ENCODE results near the gene CCDC187.

CCDC187 gene

DNA sequence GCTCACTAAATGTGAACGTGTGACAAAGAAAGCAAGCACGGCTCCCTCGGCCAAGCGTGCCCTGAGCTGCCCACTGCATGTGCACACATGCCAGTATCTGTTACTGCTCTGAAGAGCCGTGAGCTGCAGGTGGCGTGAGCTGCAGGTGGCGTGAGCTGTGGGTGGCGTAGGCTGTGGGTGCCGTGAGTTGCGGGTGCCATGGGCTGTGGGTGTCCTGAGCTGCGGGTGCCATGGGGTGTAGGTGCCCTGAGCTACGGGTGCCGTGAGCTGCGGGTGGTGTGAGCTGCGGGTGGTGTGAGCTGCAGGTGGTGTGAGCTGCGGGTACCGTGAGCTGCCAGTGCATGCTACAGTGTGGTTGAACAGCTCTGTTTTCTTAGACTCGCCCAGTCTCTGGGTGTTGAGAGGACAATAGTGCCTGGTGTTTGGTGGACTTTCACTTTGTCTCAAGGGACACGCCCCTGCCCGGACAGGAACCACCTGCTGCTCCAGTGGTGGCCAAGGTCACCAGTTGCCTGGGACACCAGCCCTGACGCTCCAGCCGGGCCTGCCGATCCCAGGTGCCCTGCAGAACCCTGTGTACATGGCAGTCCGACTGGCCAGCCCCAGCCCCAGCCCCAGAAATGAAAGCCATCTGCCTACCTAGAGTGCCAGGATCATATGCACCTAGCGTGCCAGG, 6.7 kb downstream of the CCDC187 start:
- no peak for DNase-seq

DNA sequence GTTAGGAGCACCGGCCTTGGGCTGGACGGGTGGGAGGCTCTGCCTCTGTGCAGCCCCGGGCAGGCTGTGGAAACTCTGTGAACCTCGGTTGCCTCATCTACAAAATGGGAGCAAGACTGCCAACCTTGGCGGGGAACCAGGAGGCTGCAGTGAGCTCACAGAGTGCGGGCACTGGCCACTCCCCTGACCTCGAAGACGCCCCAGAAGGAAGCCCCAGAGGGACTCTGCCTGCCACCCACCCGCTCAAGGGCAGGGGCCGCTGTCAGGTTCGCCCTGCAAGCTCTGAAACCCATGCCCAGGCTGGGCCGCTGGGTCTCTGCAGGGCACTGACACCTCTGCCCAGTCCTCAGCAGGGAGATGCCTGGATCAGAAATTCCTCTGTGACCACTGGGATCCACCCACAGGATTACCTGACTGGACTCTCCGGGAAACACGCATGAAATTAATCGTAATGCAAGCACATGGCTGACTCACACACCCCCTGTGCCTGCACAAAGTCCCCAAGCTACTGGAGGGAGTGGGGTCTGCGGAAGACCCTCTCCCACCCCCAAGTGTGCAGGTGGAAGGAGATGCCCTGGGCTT, 7.4 kb downstream of the CCDC187 start:
- DNase-seq = no peak

DNA sequence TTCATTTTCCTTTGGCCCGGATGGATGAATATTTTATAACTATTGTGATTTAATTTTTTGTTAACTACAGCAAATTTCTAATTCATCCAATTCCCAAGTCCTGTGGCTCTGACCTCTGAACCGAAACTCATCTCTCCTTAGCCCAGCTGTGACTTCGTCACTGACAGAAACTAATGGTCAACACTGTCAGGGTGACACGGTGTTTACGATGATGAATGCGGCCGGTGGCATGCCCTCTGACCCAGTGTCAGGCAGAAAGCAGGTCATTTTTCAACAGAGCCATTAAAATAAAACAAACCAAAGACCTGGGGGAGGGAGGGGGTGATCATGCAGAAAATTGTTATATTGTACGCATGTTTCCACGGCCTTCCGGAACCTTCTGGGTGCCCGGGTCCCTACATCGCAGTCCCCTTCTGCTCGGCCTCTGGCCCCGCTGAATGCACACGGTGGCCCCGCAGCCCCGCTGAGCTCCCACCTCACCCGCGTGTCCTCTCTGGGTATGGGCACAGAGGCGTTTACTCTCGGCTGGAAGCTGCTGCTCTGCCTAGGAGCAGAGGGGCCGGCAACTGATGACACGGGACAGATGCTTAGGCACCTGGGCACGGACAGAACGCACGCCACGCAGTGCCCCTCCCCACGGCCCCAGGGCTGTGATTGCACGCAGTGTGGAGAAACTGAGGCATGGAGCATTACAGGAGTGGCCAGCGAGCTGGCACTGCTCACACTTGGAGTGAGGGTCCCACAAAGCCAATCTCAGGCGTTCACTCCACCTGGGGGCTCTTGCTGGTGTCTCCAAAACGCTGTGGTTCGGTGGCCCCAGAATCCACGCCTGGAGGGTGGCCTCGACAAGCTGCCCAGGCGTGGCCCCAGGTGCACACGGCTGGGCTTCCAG, 8.1 kb downstream of the CCDC187 start:
- DNase-seq = no peak

DNA sequence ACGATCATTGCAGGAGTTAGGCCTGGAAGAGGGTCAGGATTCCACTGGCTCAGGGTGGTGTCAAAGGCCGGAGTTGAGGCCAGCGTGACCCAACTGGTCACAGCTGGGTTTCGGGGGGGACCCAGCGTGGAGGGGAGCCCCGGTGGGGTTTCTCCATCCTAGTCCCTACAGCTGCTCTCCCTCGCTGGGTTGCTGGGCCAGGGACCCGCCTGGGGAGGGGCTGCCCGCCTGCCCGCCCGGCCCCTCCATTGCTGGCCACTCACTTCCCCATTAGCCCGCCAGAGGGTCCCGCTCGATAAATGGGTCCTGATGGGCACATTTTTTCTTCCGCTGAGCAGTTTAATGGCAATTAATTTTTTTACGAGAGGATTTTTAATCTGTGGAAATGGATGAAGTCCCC, 8.8 kb downstream of the CCDC187 start:
- DNase-seq = no peak

- DNase-seq = no peak
Measured at GRCh38 chr9:136294437-136294836, 9.5 kb downstream of the CCDC187 start.

GRCh38 chr9:136293476-136294077, 10.3 kb downstream of the CCDC187 start:
- DNase-seq = no peak

DNA sequence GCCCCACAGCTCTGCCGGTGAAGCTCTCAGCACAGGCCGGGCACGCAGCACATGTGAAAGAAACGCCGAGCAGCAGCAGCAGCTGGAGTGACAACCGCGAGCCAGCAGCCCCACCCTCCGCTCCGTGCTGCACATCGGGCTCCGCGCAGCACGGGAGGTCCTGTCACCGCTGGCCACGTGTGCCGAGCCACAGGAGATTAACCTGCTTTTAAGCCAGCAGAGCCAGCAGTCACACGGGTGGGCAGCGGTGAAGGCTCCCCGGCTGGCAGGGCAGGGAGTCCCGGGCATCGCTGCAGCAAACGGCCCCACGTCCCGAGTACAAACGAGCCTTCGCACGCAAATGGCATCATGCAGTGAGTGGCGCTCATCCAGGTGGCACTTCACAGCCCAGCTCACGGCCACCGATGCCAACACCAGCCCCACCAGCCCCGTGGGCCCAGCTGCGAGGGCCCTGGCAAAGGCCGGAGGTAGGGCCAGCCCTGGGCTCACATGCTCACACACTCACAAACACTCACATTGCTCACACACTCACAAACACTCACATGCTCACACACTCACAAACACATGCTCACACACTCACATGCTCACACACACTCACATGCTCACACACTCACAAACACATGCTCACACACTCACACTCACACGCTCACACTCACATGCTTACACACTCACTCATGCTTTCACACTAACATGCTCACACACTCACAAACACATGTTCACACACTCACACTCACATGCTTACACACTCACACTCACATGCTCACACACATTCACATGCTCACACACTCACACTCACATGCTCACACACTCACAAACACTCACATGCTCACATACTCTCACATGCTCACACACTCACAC, 11.1 kb downstream of the CCDC187 start:
- DNase-seq = no peak

GRCh38 chr9:136292026-136292538, 11.8 kb downstream of the CCDC187 start:
- DNase-seq = no peak

DNA sequence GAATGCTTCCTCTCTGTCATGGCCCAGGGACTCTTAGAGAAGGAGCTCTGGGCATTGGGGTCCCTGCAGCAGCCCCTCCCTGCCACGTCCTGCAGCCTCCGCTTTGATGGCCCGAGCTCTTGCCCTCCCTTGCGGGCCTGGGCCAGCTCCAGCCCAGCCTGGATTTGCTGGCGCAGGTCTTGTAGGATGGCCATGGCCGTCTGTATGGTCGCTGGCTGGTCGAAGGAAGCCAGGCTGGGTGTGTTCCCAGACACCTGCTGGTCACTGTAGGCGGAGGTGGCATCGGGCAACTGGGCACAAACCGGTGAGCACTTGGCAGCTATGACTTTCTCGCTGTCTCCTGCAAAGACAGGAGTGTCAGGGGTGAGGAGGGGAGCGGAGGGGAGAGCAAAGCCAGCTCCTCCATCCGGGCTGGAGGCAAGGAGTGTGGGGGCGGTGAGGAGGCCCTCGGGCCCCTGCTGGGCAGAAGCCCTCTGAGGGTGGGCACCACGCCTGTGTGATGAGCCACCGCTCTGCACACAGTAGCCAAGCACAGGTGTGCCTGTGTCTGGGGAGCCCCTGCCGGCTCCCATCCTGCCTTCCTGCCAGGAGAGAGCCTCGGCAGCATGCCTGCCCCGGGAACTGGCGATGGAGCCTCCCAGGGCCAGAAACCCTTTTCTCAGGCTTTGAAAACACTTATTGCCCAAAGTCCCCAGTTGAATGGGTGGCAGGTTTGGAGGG, 12.4 kb downstream of the CCDC187 start:
- no peak for DNase-seq

DNA sequence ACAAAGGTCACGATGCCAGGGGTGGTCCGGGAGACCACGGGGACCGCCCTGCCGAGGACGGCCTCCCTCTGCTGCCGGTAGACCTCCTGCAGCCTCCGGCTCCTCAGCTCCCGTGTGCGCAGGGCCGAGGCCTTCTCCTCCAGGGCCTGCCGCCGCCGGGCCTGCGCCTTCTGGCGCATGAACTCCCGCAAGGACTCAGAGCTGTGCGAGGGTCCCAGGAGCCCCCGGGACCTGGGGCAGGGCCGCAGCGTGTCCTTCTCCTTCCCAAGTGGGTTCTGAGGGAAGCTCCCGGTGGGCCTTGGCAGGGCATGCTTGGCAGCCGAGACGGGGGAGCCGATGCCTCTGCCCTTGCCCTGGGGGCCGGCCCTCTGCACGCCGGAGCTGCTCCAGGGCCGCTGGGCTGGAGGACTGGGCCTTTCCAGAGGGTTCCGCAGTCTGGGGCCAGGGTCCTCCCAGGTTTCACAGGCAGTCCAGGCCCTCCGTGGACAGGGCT, 13.3 kb downstream of the CCDC187 start:
- no peak for DNase-seq

DNA sequence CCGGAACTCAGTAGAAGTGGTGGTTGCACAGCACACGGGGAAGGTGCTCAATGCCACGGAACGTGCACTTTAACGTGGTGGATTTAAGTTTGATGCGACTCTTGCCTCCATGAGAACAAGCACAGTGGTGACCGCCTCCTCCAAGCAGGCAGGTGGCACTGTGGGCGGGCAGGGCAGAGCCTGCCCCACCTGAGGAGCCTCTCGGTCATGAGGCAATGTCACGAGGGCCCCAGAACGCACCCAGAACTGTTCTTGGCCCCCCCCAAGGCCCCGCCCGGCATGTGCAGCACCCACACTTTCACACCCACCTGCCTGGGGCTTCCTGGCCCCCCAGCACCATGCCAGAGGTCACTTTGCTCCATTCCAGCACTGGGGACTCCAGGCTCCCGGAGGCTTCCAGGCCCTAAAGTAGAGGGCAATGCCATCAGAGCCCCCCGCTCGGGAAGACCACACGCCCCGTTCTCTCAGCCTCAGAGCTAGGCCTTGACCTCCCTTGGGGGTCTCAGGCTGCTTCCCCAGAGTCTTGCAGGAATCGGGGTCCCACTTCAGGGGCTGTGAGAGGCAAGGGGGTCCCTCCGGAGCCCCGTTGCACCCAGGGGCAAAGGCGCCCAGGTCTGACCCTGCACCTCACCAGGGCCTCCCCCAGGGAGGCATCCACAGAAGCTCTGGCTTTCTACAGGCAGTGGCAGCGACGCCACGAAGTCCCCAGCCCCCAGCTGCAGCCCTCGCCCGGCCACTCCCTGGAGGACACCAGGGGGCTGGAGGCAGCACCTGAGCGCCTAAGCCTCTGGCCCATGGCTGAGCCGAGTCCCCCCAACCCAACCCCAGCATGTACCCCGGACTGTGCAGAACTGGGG, 14.0 kb downstream of the CCDC187 start:
- no peak for DNase-seq

DNA sequence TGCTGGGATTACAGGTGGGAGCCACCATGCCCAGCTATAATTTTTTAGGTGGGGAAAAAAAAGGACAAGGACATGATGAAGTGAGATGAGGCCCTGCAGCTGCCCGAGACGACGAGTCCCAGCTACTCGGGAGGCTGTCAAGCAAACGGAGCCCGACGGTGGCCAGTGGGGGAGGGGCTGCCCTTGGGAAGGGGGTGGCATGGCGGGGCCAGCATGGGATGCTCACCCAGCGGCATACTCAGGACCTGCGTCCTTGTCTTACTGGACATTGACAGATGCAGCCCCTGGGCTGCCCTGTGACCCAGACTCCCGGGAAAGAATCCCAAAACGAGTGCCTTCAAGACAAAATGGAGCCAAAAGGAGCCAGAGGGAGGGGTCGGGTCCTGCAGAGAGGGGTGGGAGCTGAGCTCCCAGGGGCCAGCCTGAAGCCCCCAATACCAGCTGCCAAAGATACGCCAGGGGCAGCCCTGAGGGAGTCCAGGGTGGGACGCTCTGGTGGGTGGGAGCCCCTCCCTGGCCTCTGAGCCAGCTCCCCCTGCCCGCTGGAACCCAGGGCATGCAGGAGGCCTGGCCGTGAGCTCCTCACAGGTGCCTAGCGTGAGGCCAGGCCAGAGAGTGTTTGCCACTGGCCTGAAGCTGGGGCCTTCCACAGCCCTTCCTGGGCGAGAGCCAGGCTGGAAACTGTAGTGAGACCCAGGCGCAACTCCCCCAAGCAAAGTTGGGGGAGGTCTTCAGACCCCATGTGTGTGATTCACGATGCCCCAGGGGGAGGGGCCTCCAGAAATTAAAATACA, 15.7 kb downstream of the CCDC187 start:
- DNase-seq = no peak

GRCh38 chr9:136286987-136287379, 16.9 kb downstream of the CCDC187 start:
- DNase-seq = no peak

DNA sequence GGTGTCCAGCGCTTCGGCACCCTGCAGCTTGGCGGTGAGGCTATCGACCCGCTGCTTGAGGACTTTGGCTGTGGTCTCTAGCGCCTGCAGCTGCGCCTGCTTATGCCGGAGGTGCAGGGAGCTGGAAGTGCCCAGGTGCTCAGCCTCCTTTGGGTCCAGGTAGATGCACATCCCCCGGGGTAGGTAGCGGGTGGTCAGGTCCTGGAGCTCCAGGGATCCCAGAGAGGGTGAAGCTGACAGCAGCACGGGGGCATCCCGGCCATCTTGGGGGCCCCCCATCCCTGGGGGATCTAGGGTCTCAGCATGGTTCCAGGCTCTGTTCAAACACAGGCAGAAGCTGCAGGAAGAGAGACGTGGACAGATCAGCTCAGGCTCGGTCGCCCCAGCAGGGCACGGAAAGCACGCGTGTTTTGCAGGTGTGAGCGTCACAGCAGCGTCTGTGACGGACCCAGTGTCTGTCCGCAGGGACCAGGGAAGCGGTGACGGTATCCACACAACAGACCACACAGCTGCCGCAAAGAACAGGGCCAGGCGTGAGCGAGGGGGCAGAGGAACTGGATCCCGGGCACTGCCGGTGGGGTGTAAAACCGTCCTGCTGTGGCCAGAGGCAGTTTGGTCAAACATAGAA, 17.4 kb downstream of the CCDC187 start:
- no peak for DNase-seq

- DNase-seq = no peak
Measured at GRCh38 chr9:136285501-136286358, 18.2 kb downstream of the CCDC187 start.

DNA sequence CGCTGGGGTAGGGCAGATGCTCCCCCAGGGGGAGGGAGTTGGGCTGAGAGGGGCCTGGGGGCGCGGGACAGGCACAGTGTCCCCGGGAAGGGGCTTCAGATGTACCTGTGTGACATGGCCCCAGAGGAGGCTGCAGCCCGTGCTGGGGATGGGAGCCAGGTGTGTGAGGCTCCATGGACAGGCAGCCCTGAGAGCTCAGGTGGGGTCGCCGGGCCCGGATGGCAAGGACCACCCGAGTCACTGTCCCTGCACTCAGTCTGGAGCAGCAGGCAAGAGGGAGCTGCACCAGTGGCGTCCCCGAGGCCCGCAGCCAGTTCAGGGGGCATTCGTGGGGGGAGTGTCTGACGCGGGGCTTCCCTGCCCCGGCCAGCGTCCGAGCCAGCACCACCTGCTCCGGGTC, 18.9 kb downstream of the CCDC187 start:
- no peak for DNase-seq

DNA sequence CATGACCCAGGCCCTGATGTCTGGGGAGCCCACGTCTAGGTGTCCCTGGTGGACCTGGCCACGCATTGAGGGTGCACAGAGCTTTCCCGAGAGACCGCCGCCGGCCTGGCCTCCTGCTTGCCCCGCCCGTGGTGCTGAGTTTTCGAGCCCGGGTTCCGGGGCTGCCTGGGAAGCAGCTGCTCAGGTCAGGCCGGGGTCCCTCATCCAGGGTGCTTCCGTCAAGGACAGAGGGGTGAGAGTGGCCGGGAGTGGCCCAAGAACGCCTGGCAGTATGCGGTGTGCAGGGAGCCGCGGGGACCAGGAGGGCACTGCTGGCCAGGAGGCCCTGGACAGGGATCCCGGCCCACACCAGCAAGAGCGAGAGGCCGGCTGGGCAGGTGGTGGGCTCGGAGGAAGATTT, 19.6 kb downstream of the CCDC187 start:
- no peak for DNase-seq
